SK-N-SH (cell line): Measurements from ENCODE around the gene DLG2. TPM values are rescaled to one million over a fixed set of nuclear protein-coding genes. Genes with fewer than 3 reads are reported as not detected.

Source experiments
- CTCF ChIA-PET: fragments of 300-600, 350-600 bp; formaldehyde crosslinking; extraction: SDS; loops from one replicate; lab custom pipeline; 2021; lab: Yijun Ruan, JAX
- POLR2A ChIA-PET: fragments of 350-600 bp; sonication (Branson Sonifier 250); formaldehyde crosslinking; extraction: SDS; loops from one replicate; lab custom pipeline; 2020; ENCODE audit warnings: antibody characterized with exemption, inconsistent platforms; lab: Yijun Ruan, JAX
- DNase-seq: peaks from one replicate; pipeline ENCODE4 v3.0.0; 2012
- H2AFZ ChIP-seq: fragments of 200-600 bp; sonication (generic); 2 replicates; pipeline ENCODE4 v1.8.1; 2016; ENCODE audit warnings: antibody characterized with exemption, mild to moderate bottlenecking, low read depth
- H3F3A ChIP-seq: fragments of 200-600 bp; sonication (generic); replicated peaks from 2 replicates; pipeline ENCODE3; 2016; ENCODE audit warnings: antibody characterized with exemption, mild to moderate bottlenecking; ENCODE audit not compliant: insufficient read depth
- H3K27ac ChIP-seq, 2 experiments: fragments of 200-500 bp in 1 of 2; fragments of 200-600 bp in 1 of 2; sonication (Bioruptor generic) in 1 of 2; sonication (generic), shearing (Covaris generic) in 1 of 2; 2 replicates each; pipeline versions ENCODE4 v1.5.1 to v1.6.1; 2014 to 2016; ENCODE audit warnings: low read depth in 2 of 2, inconsistent platforms in 1 of 2, low read length in 1 of 2, mild to moderate bottlenecking in 1 of 2, mixed read lengths in 1 of 2
- H3K27me3 ChIP-seq: fragments of 200-600 bp; sonication (generic), shearing (Covaris generic); 2 replicates; pipeline ENCODE4 v1.6.1; 2016; ENCODE audit warnings: mixed run types; ENCODE audit not compliant: insufficient read depth
- H3K36me3 ChIP-seq, 2 experiments: fragments of 200-500 bp in 1 of 2; fragments of 200-600 bp in 1 of 2; sonication (Bioruptor generic) in 1 of 2; sonication (generic) in 1 of 2; replicated peaks in 1 of 2; 2 replicates each; pipeline versions ENCODE3 to v1.5.1; 2014 to 2016; ENCODE audit warnings: low read length in 1 of 2, mild to moderate bottlenecking in 1 of 2; ENCODE audit not compliant: insufficient read depth in 2 of 2, control insufficient read depth in 1 of 2
- H3K4me1 ChIP-seq, 2 experiments: fragments of 200-500 bp in 1 of 2; fragments of 200-600 bp in 1 of 2; sonication (Bioruptor generic) in 1 of 2; sonication (generic), shearing (Covaris generic) in 1 of 2; 2 replicates each; pipeline versions ENCODE4 v1.5.1 to v1.6.1; 2014 to 2016; ENCODE audit warnings: low read depth in 1 of 2, low read length in 1 of 2, mixed run types in 1 of 2; ENCODE audit not compliant: insufficient read depth in 2 of 2, control insufficient read depth in 1 of 2
- H3K4me2 ChIP-seq: fragments of 200-600 bp; sonication (generic), shearing (Covaris generic); 2 replicates; pipeline ENCODE4 v1.6.1; 2017; ENCODE audit warnings: mixed run types
- H3K4me3 ChIP-seq, 2 experiments: fragments of 200-500 bp in 1 of 2; fragments of 200-600 bp in 1 of 2; sonication (Bioruptor generic) in 1 of 2; sonication (generic), shearing (Covaris generic) in 1 of 2; 2 replicates each; pipeline versions ENCODE4 v1.5.1 to v1.8.1; 2014 to 2016; ENCODE audit warnings: low read depth in 2 of 2, inconsistent platforms in 1 of 2, low read length in 1 of 2, mild to moderate bottlenecking in 1 of 2, mixed read lengths in 1 of 2, moderate library complexity in 1 of 2
- H3K79me2 ChIP-seq: fragments of 200-600 bp; sonication (generic); 2 replicates; pipeline ENCODE4 v1.8.1; 2017; ENCODE audit warnings: mild to moderate bottlenecking; ENCODE audit not compliant: insufficient read depth
- H3K9ac ChIP-seq: fragments of 200-600 bp; sonication (generic); 2 replicates; pipeline ENCODE4 v1.6.1; 2017; ENCODE audit warnings: mixed run types
- H3K9me2 ChIP-seq: fragments of 200-600 bp; sonication (generic); 2 replicates; pipeline ENCODE4 v1.6.1; 2017; ENCODE audit warnings: mixed run types
- H3K9me3 ChIP-seq: fragments of 200-600 bp; sonication (generic); 2 replicates; pipeline ENCODE4 v1.6.1; 2017; ENCODE audit warnings: mixed run types, mild to moderate bottlenecking, moderate library complexity
- H4K20me1 ChIP-seq: fragments of 200-600 bp; sonication (generic); 2 replicates; pipeline ENCODE4 v1.6.1; 2017; ENCODE audit warnings: mild to moderate bottlenecking, mixed run types; ENCODE audit not compliant: insufficient read depth
- CHD2 ChIP-seq: fragments of 150-350 bp; IDR thresholded peaks from 2 replicates; pipeline ENCODE4 v1.6.1; 2018; ENCODE audit warnings: low read length; ENCODE audit not compliant: partially characterized antibody
- ELF1 ChIP-seq: IDR thresholded peaks from 2 replicates; pipeline ENCODE4 v1.4.0; 2012
- EZH2phosphoT487 ChIP-seq: fragments of 200-600 bp; sonication (generic); IDR thresholded peaks from 2 replicates; pipeline ENCODE4 v1.6.1; 2017; ENCODE audit warnings: low read depth, mixed run types, mild to moderate bottlenecking, antibody characterized with exemption, moderate library complexity, borderline replicate concordance
- MEF2A ChIP-seq: IDR thresholded peaks from 2 replicates; pipeline ENCODE4 v1.4.0; 2012; ENCODE audit warnings: low read depth, borderline replicate concordance
- MXI1 ChIP-seq: IDR thresholded peaks from 2 replicates; pipeline ENCODE4 v1.6.1; 2012; ENCODE audit warnings: mild to moderate bottlenecking, low read depth, low read length, improper control_type of control experiment
- NRF1 ChIP-seq: IDR thresholded peaks from 2 replicates; pipeline ENCODE4 v1.6.1; 2012; ENCODE audit warnings: low read depth, mild to moderate bottlenecking, low read length
- RCOR1 ChIP-seq: fragments of 150-350 bp; IDR thresholded peaks from 2 replicates; pipeline ENCODE4 v1.6.1; 2017; ENCODE audit warnings: antibody characterized with exemption, low read length
- SIN3A ChIP-seq: IDR thresholded peaks from 2 replicates; pipeline ENCODE4 v1.6.1; 2012; ENCODE audit warnings: low read depth, mild to moderate bottlenecking, low read length, moderate library complexity, borderline replicate concordance
- SMC3 ChIP-seq: IDR thresholded peaks from 2 replicates; pipeline ENCODE4 v1.6.1; 2012; ENCODE audit warnings: low read depth, low read length, improper control_type of control experiment
- TAF1 ChIP-seq: IDR thresholded peaks from 2 replicates; pipeline ENCODE4 v1.6.1; 2012; ENCODE audit warnings: low read depth, mild to moderate bottlenecking, low read length, moderate library complexity, borderline replicate concordance
- YY1 ChIP-seq: IDR thresholded peaks from 2 replicates; pipeline ENCODE4 v1.4.0; 2012; ENCODE audit warnings: low read depth, mild to moderate bottlenecking
- WGBS: methylation state at CpG from one replicate; pipeline ENCODE4 v1.1.6; 2017; ENCODE audit warnings: low lambda C conversion rate; 5-methylcytosine and 5-hydroxymethylcytosine counted together
- polyA plus RNA-seq, 3 experiments: library from polyadenylated mRNA; depleted of rRNA; stranded (reverse); fragments of >200 nt; gene quantifications; 2 replicates each; pipeline ENCODE4 v1.2.3, GENCODE V29; 2012
- TF ChIP-seq, protein P1 (sequence below): IDR thresholded peaks from 2 replicates; pipeline ENCODE4 v1.4.0; 2012; ENCODE audit warnings: low read depth
- TF ChIP-seq, protein P2 (sequence below): IDR thresholded peaks from 2 replicates; pipeline ENCODE4 v1.4.0; 2012; ENCODE audit warnings: low read depth, borderline replicate concordance
- TF ChIP-seq, protein P3 (sequence below): fragments of 150-350 bp; IDR thresholded peaks from 2 replicates; pipeline ENCODE4 v1.6.1; 2016; ENCODE audit warnings: mild to moderate bottlenecking, low read depth, low read length
- TF ChIP-seq, protein P4 (sequence below): IDR thresholded peaks from 2 replicates; pipeline ENCODE4 v1.6.1; 2012; ENCODE audit warnings: mild to moderate bottlenecking, low read depth, low read length, moderate library complexity
- TF ChIP-seq, protein P5 (sequence below): IDR thresholded peaks from 2 replicates; pipeline ENCODE4 v1.4.0; 2012; ENCODE audit warnings: low read depth, borderline replicate concordance

Gene DLG2
- polyA plus RNA-seq, 1 of the 3 experiments (the other 2 are of a cell fraction): 0.21 TPM

DNA sequence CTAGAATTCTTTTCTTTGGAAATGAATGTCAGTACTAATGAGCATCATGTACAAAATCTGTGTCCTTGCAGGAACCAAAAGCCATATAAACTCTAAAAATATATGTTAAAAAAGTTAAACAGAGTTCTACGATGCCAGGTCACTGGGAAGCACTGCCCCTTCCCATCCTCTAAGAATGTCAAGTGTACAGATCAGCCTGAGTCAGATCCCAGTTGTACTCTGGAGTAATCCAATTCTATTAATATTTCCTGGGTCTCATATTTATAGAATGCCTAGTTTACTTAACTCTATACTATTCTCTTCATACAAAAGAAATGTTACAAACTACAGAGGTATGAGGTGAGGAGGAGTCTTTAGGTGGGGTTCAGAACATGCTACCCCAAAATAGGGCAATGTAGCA is 460.1 kb downstream of the DLG2 start:
- no peaks in the 10 kb centered on the region for H3K36me3 ChIP-seq
- no peaks in the 10 kb centered on the region for H4K20me1 ChIP-seq
- DNase-seq: no peak
- no peak overlapping the region for H2AFZ ChIP-seq
- H3K9ac ChIP-seq: no peak overlapping the region
- H3K9me3 ChIP-seq: no peaks in the 10 kb centered on the region
- ChIA-PET POLR2A (no interaction called here), CTCF (no interaction called here)
- no peaks in the 10 kb centered on the region for H3K27me3 ChIP-seq
- no peak overlapping the region for H3K27ac ChIP-seq
- H3K4me3 ChIP-seq: no peak overlapping the region
- TF ChIP-seq MXI1 (no peak), ELF1 (no peak), TAF1 (no peak), EZH2phosphoT487 (no peak), MEF2A (no peak), SIN3A (no peak), NRF1 (no peak), RCOR1 (no peak), YY1 (no peak), CHD2 (no peak), SMC3 (no peak)
- TF ChIP-seq, protein P1, sequence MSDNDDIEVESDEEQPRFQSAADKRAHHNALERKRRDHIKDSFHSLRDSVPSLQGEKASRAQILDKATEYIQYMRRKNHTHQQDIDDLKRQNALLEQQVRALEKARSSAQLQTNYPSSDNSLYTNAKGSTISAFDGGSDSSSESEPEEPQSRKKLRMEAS: no peak
- TF ChIP-seq, protein P2, sequence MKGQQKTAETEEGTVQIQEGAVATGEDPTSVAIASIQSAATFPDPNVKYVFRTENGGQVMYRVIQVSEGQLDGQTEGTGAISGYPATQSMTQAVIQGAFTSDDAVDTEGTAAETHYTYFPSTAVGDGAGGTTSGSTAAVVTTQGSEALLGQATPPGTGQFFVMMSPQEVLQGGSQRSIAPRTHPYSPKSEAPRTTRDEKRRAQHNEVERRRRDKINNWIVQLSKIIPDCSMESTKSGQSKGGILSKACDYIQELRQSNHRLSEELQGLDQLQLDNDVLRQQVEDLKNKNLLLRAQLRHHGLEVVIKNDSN: no peak
- TF ChIP-seq, protein P3, sequence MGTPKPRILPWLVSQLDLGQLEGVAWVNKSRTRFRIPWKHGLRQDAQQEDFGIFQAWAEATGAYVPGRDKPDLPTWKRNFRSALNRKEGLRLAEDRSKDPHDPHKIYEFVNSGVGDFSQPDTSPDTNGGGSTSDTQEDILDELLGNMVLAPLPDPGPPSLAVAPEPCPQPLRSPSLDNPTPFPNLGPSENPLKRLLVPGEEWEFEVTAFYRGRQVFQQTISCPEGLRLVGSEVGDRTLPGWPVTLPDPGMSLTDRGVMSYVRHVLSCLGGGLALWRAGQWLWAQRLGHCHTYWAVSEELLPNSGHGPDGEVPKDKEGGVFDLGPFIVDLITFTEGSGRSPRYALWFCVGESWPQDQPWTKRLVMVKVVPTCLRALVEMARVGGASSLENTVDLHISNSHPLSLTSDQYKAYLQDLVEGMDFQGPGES: no peak
- TF ChIP-seq, protein P4, sequence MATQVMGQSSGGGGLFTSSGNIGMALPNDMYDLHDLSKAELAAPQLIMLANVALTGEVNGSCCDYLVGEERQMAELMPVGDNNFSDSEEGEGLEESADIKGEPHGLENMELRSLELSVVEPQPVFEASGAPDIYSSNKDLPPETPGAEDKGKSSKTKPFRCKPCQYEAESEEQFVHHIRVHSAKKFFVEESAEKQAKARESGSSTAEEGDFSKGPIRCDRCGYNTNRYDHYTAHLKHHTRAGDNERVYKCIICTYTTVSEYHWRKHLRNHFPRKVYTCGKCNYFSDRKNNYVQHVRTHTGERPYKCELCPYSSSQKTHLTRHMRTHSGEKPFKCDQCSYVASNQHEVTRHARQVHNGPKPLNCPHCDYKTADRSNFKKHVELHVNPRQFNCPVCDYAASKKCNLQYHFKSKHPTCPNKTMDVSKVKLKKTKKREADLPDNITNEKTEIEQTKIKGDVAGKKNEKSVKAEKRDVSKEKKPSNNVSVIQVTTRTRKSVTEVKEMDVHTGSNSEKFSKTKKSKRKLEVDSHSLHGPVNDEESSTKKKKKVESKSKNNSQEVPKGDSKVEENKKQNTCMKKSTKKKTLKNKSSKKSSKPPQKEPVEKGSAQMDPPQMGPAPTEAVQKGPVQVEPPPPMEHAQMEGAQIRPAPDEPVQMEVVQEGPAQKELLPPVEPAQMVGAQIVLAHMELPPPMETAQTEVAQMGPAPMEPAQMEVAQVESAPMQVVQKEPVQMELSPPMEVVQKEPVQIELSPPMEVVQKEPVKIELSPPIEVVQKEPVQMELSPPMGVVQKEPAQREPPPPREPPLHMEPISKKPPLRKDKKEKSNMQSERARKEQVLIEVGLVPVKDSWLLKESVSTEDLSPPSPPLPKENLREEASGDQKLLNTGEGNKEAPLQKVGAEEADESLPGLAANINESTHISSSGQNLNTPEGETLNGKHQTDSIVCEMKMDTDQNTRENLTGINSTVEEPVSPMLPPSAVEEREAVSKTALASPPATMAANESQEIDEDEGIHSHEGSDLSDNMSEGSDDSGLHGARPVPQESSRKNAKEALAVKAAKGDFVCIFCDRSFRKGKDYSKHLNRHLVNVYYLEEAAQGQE: no peak
- TF ChIP-seq, protein P5, sequence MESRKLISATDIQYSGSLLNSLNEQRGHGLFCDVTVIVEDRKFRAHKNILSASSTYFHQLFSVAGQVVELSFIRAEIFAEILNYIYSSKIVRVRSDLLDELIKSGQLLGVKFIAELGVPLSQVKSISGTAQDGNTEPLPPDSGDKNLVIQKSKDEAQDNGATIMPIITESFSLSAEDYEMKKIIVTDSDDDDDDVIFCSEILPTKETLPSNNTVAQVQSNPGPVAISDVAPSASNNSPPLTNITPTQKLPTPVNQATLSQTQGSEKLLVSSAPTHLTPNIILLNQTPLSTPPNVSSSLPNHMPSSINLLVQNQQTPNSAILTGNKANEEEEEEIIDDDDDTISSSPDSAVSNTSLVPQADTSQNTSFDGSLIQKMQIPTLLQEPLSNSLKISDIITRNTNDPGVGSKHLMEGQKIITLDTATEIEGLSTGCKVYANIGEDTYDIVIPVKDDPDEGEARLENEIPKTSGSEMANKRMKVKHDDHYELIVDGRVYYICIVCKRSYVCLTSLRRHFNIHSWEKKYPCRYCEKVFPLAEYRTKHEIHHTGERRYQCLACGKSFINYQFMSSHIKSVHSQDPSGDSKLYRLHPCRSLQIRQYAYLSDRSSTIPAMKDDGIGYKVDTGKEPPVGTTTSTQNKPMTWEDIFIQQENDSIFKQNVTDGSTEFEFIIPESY: no peak
- no peaks in the 10 kb centered on the region for H3K79me2 ChIP-seq
- 5% methylated on average over 1 of the region's 1 CpG for WGBS
- no peaks in the 10 kb centered on the region for H3K4me1 ChIP-seq
- no peaks in the 10 kb centered on the region for H3K9me2 ChIP-seq
- H3K4me2 ChIP-seq: no peak overlapping the region
- no peaks in the 10 kb centered on the region for H3F3A ChIP-seq
